Stimulated activated CD8-positive, alpha-beta memory T cell treated with anti-CD3 and anti-CD28 coated beads, Interleukin-4, amount 100 ng/mL, for 4 hours (primary cell): ENCODE results near the gene GGTA1.

Source experiments
- DNase-seq, 2 donors: peaks; one replicate each; pipeline ENCODE4 v3.0.0-alpha.2; 2020; ENCODE audit warnings: low read depth in 2 of 2, low spot score in 1 of 2

GGTA1 gene

GRCh38 chr9:121500165-121500478, 478 bp upstream of the GGTA1 start:
- no peak for DNase-seq

- DNase-seq, result no peak
Measured at GRCh38 chr9:121499177-121499426, 542 bp downstream of the GGTA1 start.

GRCh38 chr9:121498487-121499176, 1.0 kb downstream of the GGTA1 start:
- no peak for DNase-seq

GRCh38 chr9:121498150-121498486, 1.5 kb downstream of the GGTA1 start:
- no peak for DNase-seq

GRCh38 chr9:121495976-121496375, 3.7 kb downstream of the GGTA1 start:
- DNase-seq, result no peak

- no peak for DNase-seq
Measured at GRCh38 chr9:121494192-121494591, 5.5 kb downstream of the GGTA1 start.

- no peak for DNase-seq
Measured at GRCh38 chr9:121491111-121491510, 8.5 kb downstream of the GGTA1 start.

GRCh38 chr9:121489344-121489743, 10.3 kb downstream of the GGTA1 start:
- no peak for DNase-seq

- no peak for DNase-seq
Measured at GRCh38 chr9:121486043-121486442, 13.6 kb downstream of the GGTA1 start.

GRCh38 chr9:121485623-121486022, 14.0 kb downstream of the GGTA1 start:
- DNase-seq, result no peak

GRCh38 chr9:121484651-121485446, 14.8 kb downstream of the GGTA1 start:
- DNase-seq, result no peak

- no peak for DNase-seq
Measured at GRCh38 chr9:121483473-121484031, 16.1 kb downstream of the GGTA1 start.

GRCh38 chr9:121483049-121483448, 16.6 kb downstream of the GGTA1 start:
- DNase-seq, result no peak

GRCh38 chr9:121478816-121479676, 20.6 kb downstream of the GGTA1 start:
- no peak for DNase-seq

- DNase-seq, result no peak
Measured at GRCh38 chr9:121476156-121476555, 23.5 kb downstream of the GGTA1 start.

- DNase-seq, result no peak
Measured at GRCh38 chr9:121474231-121474947, 25.3 kb downstream of the GGTA1 start.

- DNase-seq, result no peak
Measured at GRCh38 chr9:121473229-121473628, 26.4 kb downstream of the GGTA1 start.

- DNase-seq, result no peak
Measured at GRCh38 chr9:121472446-121472845, 27.2 kb downstream of the GGTA1 start.

- DNase-seq, result no peak
Measured at GRCh38 chr9:121466142-121466541, 33.5 kb downstream of the GGTA1 start.

GRCh38 chr9:121464968-121465367, 34.7 kb downstream of the GGTA1 start:
- DNase-seq, result no peak
